Right atrium auricular region (tissue), 2 donors: ENCODE measurements around the gene SH3BP4. TPM values are rescaled to one million over a fixed set of nuclear protein-coding genes. Genes with fewer than 3 reads are reported as not detected.

Experiments
- DNase-seq: peaks from one replicate; pipeline ENCODE4 v3.0.0-alpha.2; 2019; ENCODE audit warnings: low spot score
- H3K27ac ChIP-seq, 2 donors: fragments of 200-600 bp; sonication (generic); 1 replicate in 1 of 2; 2 replicates in 1 of 2; pipeline ENCODE4 v1.5.1; 2016 to 2019
- H3K27me3 ChIP-seq, 2 donors: fragments of 200-600 bp; sonication (generic); one replicate each; pipeline versions ENCODE4 v1.5.1 to v1.6.0; 2017 to 2019
- H3K36me3 ChIP-seq: fragments of 200-600 bp; sonication (generic); one replicate; pipeline ENCODE4 v1.5.1; 2016
- H3K4me1 ChIP-seq, 2 donors: fragments of 200-600 bp; sonication (generic); one replicate each; pipeline versions ENCODE4 v1.5.1 to v1.6.0; 2017 to 2019
- H3K4me3 ChIP-seq, 2 donors: fragments of 200-600 bp; sonication (generic); 1 replicate in 1 of 2; 2 replicates in 1 of 2; pipeline ENCODE4 v1.5.1; 2017 to 2019; ENCODE audit warnings: mild to moderate bottlenecking in 1 of 2, moderate library complexity in 1 of 2
- H3K9me3 ChIP-seq, 2 donors: fragments of 200-600 bp; sonication (generic); one replicate each; pipeline ENCODE4 v1.5.1; 2019
- total RNA-seq, 2 donors: library from RNA; depleted of rRNA; stranded (reverse); fragments of >200 nt; gene quantifications; one replicate each; pipeline ENCODE4 v1.1.0, GENCODE V29; 2016
- TF ChIP-seq, protein P1 (sequence below), 2 donors: fragments of 200-600 bp; sonication (generic); IDR thresholded peaks; one replicate each; pipeline ENCODE4 v1.5.1; 2019; ENCODE audit warnings: antibody characterized with exemption in 2 of 2

SH3BP4 gene
- total RNA-seq, 2 donors from 2014 or later, result 27.2 to 34.5 TPM

DNA sequence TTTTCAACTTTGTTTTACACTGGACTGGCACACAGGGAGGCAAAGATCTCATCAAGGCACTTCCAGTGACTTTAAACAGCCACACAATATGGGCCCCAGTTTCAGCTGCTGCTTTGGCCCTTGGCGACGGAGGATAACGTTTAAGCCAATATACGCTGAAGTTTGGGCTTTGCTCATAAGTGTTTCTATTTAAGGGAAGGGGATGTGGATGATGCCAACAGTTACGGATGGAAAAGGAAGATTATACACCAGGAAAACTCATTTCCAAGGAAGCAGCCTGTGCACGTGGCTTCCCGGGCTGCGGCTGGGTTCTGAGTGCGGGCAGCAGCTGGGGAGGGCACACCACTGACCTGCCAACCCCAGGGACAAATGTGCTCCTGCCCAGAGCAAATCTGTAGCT is 151.1 kb downstream of the SH3BP4 start:
- H3K4me1 ChIP-seq, result peaks cover 0 to 11% of the 10 kb centered on the region in 2 donors
- no peaks in the 10 kb centered on the region for H3K27me3 ChIP-seq
- H3K9me3 ChIP-seq, result no peaks in the 10 kb centered on the region
- TF ChIP-seq, protein P1, sequence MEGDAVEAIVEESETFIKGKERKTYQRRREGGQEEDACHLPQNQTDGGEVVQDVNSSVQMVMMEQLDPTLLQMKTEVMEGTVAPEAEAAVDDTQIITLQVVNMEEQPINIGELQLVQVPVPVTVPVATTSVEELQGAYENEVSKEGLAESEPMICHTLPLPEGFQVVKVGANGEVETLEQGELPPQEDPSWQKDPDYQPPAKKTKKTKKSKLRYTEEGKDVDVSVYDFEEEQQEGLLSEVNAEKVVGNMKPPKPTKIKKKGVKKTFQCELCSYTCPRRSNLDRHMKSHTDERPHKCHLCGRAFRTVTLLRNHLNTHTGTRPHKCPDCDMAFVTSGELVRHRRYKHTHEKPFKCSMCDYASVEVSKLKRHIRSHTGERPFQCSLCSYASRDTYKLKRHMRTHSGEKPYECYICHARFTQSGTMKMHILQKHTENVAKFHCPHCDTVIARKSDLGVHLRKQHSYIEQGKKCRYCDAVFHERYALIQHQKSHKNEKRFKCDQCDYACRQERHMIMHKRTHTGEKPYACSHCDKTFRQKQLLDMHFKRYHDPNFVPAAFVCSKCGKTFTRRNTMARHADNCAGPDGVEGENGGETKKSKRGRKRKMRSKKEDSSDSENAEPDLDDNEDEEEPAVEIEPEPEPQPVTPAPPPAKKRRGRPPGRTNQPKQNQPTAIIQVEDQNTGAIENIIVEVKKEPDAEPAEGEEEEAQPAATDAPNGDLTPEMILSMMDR (IDR thresholded peaks at IDR 0.05), result no peak
- H3K27ac ChIP-seq, result no peak overlapping the region
- no peaks in the 10 kb centered on the region for H3K36me3 ChIP-seq
- no peak for DNase-seq
- no peak overlapping the region for H3K4me3 ChIP-seq
